HG03520 (cell line): ENCODE measurements around the gene DNAJC3.
"Not testable (repeated sequence)": the region's sequence is repeated elsewhere in the genome, so short reads cannot be mapped to it uniquely, and the experiment has no call there.

ENCODE experiments used
- ATAC-seq: cut with Tn5 transposase; IDR thresholded peaks from one replicate; pipeline ENCODE4 v1.9.1; 2021; ENCODE audit warnings: mild to moderate bottlenecking, moderate library complexity; ENCODE audit not compliant: unreplicated experiment

DNAJC3 gene

GRCh38 chr13:95671597-95671996, 5.3 kb upstream of the DNAJC3 start:
- no peak for ATAC-seq

GRCh38 chr13:95676105-95676761, 706 bp upstream of the DNAJC3 start:
- peak; percentile 1 for ATAC-seq

- no peak for ATAC-seq
Observed at GRCh38 chr13:95677564-95678266, 776 bp downstream of the DNAJC3 start.

- ATAC-seq, result no peak
Observed at GRCh38 chr13:95678967-95679366, 2.0 kb downstream of the DNAJC3 start.

GRCh38 chr13:95679722-95680121, 2.8 kb downstream of the DNAJC3 start:
- no peak for ATAC-seq

- ATAC-seq, result no peak
Observed at GRCh38 chr13:95684418-95684817, 7.5 kb downstream of the DNAJC3 start.

GRCh38 chr13:95684960-95685359, 8.0 kb downstream of the DNAJC3 start:
- ATAC-seq, result not testable (repeated sequence)

GRCh38 chr13:95689582-95689926, 12.6 kb downstream of the DNAJC3 start:
- ATAC-seq, result no peak

- not testable (repeated sequence) for ATAC-seq
Observed at GRCh38 chr13:95690986-95691385, 14.0 kb downstream of the DNAJC3 start.

GRCh38 chr13:95697052-95697680, 20.2 kb downstream of the DNAJC3 start:
- ATAC-seq, result no peak

GRCh38 chr13:95698047-95698749, 21.3 kb downstream of the DNAJC3 start:
- ATAC-seq, result peak; percentile 53

GRCh38 chr13:95703576-95703975, 26.6 kb downstream of the DNAJC3 start:
- no peak for ATAC-seq

- no peak for ATAC-seq
Observed at GRCh38 chr13:95704510-95704909, 27.6 kb downstream of the DNAJC3 start.

GRCh38 chr13:95706356-95706755, 29.4 kb downstream of the DNAJC3 start:
- ATAC-seq, result no peak

GRCh38 chr13:95707035-95707434, 30.1 kb downstream of the DNAJC3 start:
- ATAC-seq, result no peak

GRCh38 chr13:95707442-95708390, 30.8 kb downstream of the DNAJC3 start:
- ATAC-seq, result no peak

- ATAC-seq, result no peak
Observed at GRCh38 chr13:95708391-95708774, 31.4 kb downstream of the DNAJC3 start.

GRCh38 chr13:95708811-95709500, 32.0 kb downstream of the DNAJC3 start:
- ATAC-seq, result no peak

- ATAC-seq, result no peak
Observed at GRCh38 chr13:95710313-95710712, 33.4 kb downstream of the DNAJC3 start.

GRCh38 chr13:95712846-95713245, 35.9 kb downstream of the DNAJC3 start:
- not testable (repeated sequence) for ATAC-seq
